K562 (cell line): ENCODE measurements around the gene TMEM63C. TPM values are rescaled to one million over a fixed set of nuclear protein-coding genes. Genes with fewer than 3 reads are reported as not detected.

Experiments
- ATAC-seq: fragments of 200-7000 bp; cut with Tn5 transposase; 3 replicates; pipeline ENCODE4 v1.9.1; 2020; ENCODE audit warnings: moderate library complexity
- BruUV-seq: library from RNA; stranded (reverse); fragments of 400-500 nt; replicated peaks from 2 replicates; lab custom pipeline; 2021; lab: Mats Ljungman, UMichigan
- CTCF ChIA-PET: fragments of 300-600 bp; formaldehyde crosslinking; extraction: SDS; loops from one replicate; lab custom pipeline; 2021; ENCODE audit warnings: low intra/inter-chr PET ratio; lab: Yijun Ruan, JAX
- POLR2A ChIA-PET: fragments of 300-600, 350-650 bp; sonication (Branson Sonifier 250); formaldehyde crosslinking; extraction: SDS; loops from one replicate; lab custom pipeline; 2021; ENCODE audit warnings: antibody characterized with exemption, inconsistent platforms; lab: Yijun Ruan, JAX
- DNase-seq, 4 experiments: peaks; one replicate each; pipeline versions ENCODE4 v3.0.0 to v3.0.0-alpha.2; 2011 to 2018; ENCODE audit warnings: low spot score in 3 of 4, mixed read lengths in 3 of 4; ENCODE audit errors: extremely low read depth in 1 of 4
- FAIRE-seq: peaks from 2 replicates; lab custom pipeline; 2011; peaks lifted over from hg19 to GRCh38; lab: Jason Lieb, UNC
- H2AFZ ChIP-seq: 2 replicates; pipeline ENCODE4 v1.6.0; 2011; ENCODE audit warnings: low read depth, low read length, control low read depth, inconsistent platforms
- H3K27ac ChIP-seq: fragments of 200-600 bp; 3 replicates; pipeline ENCODE4 v1.8.0; 2011; ENCODE audit warnings: low read depth, mild to moderate bottlenecking, control low read depth, inconsistent platforms, low read length, moderate library complexity, mixed read lengths; ENCODE audit errors: extremely low read depth
- H3K27me3 ChIP-seq, 2 experiments: fragments of 300-600 bp in 1 of 2; 2 replicates in 1 of 2; 3 replicates in 1 of 2; pipeline versions ENCODE4 v1.6.0 to v1.8.0; 2011; ENCODE audit warnings: inconsistent platforms in 2 of 2, low read length in 2 of 2, mild to moderate bottlenecking in 1 of 2, mixed read lengths in 1 of 2, moderate library complexity in 1 of 2; ENCODE audit not compliant: control insufficient read depth in 2 of 2, insufficient read depth in 2 of 2
- H3K36me3 ChIP-seq: fragments of 300-600 bp; 3 replicates; pipeline ENCODE4 v1.8.0; 2011; ENCODE audit warnings: mild to moderate bottlenecking, low read length, inconsistent platforms; ENCODE audit not compliant: control insufficient read depth, insufficient read depth
- H3K4me1 ChIP-seq, 2 experiments: fragments of 200-600 bp in 1 of 2; replicated peaks in 1 of 2; 2 replicates in 1 of 2; 3 replicates in 1 of 2; pipeline versions ENCODE4 v1.5.1 to v1.8.0; 2011; ENCODE audit warnings: inconsistent platforms in 2 of 2, low read length in 2 of 2, mild to moderate bottlenecking in 1 of 2, mixed read lengths in 1 of 2, moderate library complexity in 1 of 2; ENCODE audit not compliant: control insufficient read depth in 2 of 2, insufficient read depth in 2 of 2
- H3K4me2 ChIP-seq: 2 replicates; pipeline ENCODE4 v1.6.1; 2011; ENCODE audit warnings: low read length, control low read depth, inconsistent platforms, mixed read lengths; ENCODE audit not compliant: insufficient read depth
- H3K4me3 ChIP-seq: fragments of 200-600 bp; sonication (generic), shearing (Covaris generic); 2 replicates; pipeline ENCODE4 v1.5.1; 2016; ENCODE audit warnings: control low read depth, inconsistent platforms
- H3K79me2 ChIP-seq: fragments of 200-600 bp; 3 replicates; pipeline ENCODE4 v1.8.0; 2011; ENCODE audit warnings: low read length, inconsistent platforms; ENCODE audit not compliant: control insufficient read depth, insufficient read depth
- H3K9ac ChIP-seq, 2 experiments: 2 replicates each; pipeline versions ENCODE4 v1.6.0 to v1.6.1; 2011; ENCODE audit warnings: low read depth in 2 of 2, low read length in 2 of 2, control low read depth in 1 of 2, inconsistent platforms in 1 of 2, mild to moderate bottlenecking in 1 of 2, mixed read lengths in 1 of 2; ENCODE audit not compliant: insufficient read depth in 1 of 2
- H3K9me1 ChIP-seq: one replicate; pipeline ENCODE4 v1.6.0; 2011; ENCODE audit warnings: inconsistent platforms, mild to moderate bottlenecking, low read length, moderate library complexity; ENCODE audit not compliant: control insufficient read depth, insufficient read depth
- H3K9me3 ChIP-seq: replicated peaks from 2 replicates; pipeline ENCODE4 v1.5.1; 2011; ENCODE audit warnings: low read depth, low read length, inconsistent platforms; ENCODE audit not compliant: control insufficient read depth, insufficient read depth
- H4K20me1 ChIP-seq: replicated peaks from 2 replicates; pipeline ENCODE4 v1.6.1; 2011; ENCODE audit warnings: low read length, inconsistent platforms, mixed read lengths; ENCODE audit not compliant: control insufficient read depth, insufficient read depth
- BRF1 ChIP-seq: IDR thresholded peaks from 3 replicates; pipeline ENCODE4 v1.6.1; 2011; ENCODE audit warnings: borderline replicate concordance, mild to moderate bottlenecking; ENCODE audit not compliant: insufficient read length; ENCODE audit errors: extremely low read depth
- MCM7 ChIP-seq, 2 experiments: fragments of 450-650 bp; IDR thresholded peaks; 2 replicates each; pipeline ENCODE4 v1.6.1; 2016 to 2018
- PCBP2 ChIP-seq: fragments of 200-400 bp; formaldehyde crosslinking; IDR thresholded peaks from 2 replicates; pipeline ENCODE4 v1.6.1; 2018; ENCODE audit warnings: low read length, low read depth, mild to moderate bottlenecking, moderate library complexity; ENCODE audit not compliant: poor library complexity, severe bottlenecking
- TAF15 ChIP-seq: fragments of 200-400 bp; formaldehyde crosslinking; IDR thresholded peaks from 2 replicates; pipeline ENCODE4 v1.6.1; 2017; ENCODE audit warnings: mild to moderate bottlenecking, low read depth, low read length, moderate library complexity
- THRAP3 ChIP-seq: fragments of 450-650 bp; IDR thresholded peaks from 2 replicates; pipeline ENCODE4 v1.6.1; 2016; ENCODE audit warnings: mild to moderate bottlenecking, inconsistent platforms, borderline replicate concordance
- ZKSCAN3 ChIP-seq: fragments of 250-450 bp; sonication (Bioruptor Pico); IDR thresholded peaks from 2 replicates; pipeline ENCODE4 v1.4.0; 2020
- ZNF263 ChIP-seq: sonication (generic); formaldehyde crosslinking; IDR thresholded peaks from 2 replicates; pipeline ENCODE4 v1.8.0; 2022; ENCODE audit warnings: mild to moderate bottlenecking, missing genetic modification reagents, borderline replicate concordance
- ZNF3 ChIP-seq: fragments of 250-450 bp; sonication (Bioruptor Pico); IDR thresholded peaks from 2 replicates; pipeline ENCODE4 v1.5.0; 2021; ENCODE audit warnings: mild to moderate bottlenecking, moderate library complexity
- WGBS: fragments of 100-300 bp; shearing (Covaris generic); methylation state at CpG from one replicate; pipeline ENCODE4 v1.1.6; 2016; ENCODE audit warnings: low coverage, mixed read lengths; ENCODE audit not compliant: insufficient coverage; ENCODE audit errors: missing lambda C conversion rate; 5-methylcytosine and 5-hydroxymethylcytosine counted together
- in situ Hi-C: fragments of 300-500 bp; cut with MboI; formaldehyde crosslinking; loops from 4 replicates; pipeline ENCODE4 v1.15.0; 2018; ENCODE audit warnings: inconsistent platforms, mixed read lengths
- intact Hi-C: fragments of 100-400 bp; cut with micrococcal nuclease; formaldehyde crosslinking; loops from 2 replicates; pipeline ENCODE4 v1.14.2; 2022
- polyA plus RNA-seq, 8 experiments: library from polyadenylated mRNA; depleted of rRNA in 4 of 8; stranded (reverse) in 5 of 8; unstranded in 3 of 8; fragments of >200 nt; fragmentation: Nextera tagmentation in 2 of 8; fragmentation: Illumina TruSeq in 1 of 8; extraction: Ambion mirVana in 2 of 8; extraction: Trizol in 1 of 8; gene quantifications; 2 replicates each; pipeline versions ENCODE4 v1.2.1 to v1.2.3, GENCODE V29; 2011 to 2014; ENCODE audit warnings: inconsistent platforms in 1 of 8, missing spikeins in 1 of 8
- total RNA-seq, 7 experiments: library from RNA; depleted of rRNA in 6 of 7; stranded (reverse); fragments of >200 nt in 6 of 7; fragmentation: Illumina TruSeq in 2 of 7; extraction: Trizol in 2 of 7; gene quantifications; 2 replicates each; pipeline versions ENCODE4 v1.2.1 to v1.2.3, GENCODE V29; 2011 to 2021; ENCODE audit warnings: low replicate concordance in 1 of 7
- TF ChIP-seq, protein P1 (sequence below): fragments of 450-650 bp; IDR thresholded peaks from 2 replicates; pipeline ENCODE4 v1.6.1; 2016; ENCODE audit warnings: antibody characterized with exemption
- TF ChIP-seq, protein P2 (sequence below): fragments of 250-450 bp; sonication (Bioruptor Pico); IDR thresholded peaks from 2 replicates; pipeline ENCODE4 v1.9.0; 2021; ENCODE audit warnings: mild to moderate bottlenecking
- TF ChIP-seq, protein P3 (sequence below): fragments of 450-650 bp; IDR thresholded peaks from 2 replicates; pipeline ENCODE4 v1.6.1; 2016; ENCODE audit warnings: mild to moderate bottlenecking, moderate library complexity

Gene TMEM63C
- total and polyA plus RNA-seq, 9 of the 15 experiments (the other 6 are each of a cell fraction or from before 2014, with no cell fraction given) = 0.07 TPM; not detected in 8

DNA sequence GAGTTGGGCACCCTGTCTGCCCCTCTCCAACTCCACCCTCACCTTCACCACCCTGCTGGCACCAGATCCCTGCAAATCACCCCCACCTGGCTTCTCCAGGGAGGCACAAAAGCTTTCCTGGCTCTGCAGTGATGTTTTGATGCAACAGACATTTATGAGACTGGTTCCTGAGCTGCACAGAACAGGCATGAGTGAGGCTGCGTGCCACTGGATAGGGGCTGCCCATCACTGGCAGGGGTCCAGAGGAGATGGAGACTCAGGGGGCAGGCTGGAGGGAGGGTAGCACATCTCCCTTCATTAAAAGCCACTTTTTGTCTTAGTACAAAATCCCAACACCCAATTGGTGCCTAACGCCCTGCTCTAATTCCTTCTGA is 22.7 kb upstream of the TMEM63C start:
- intact Hi-C loops (no loop called here), in situ Hi-C loops (no loop called here)
- no peaks in the 10 kb centered on the region for H3K9me3 ChIP-seq
- H3K27me3 ChIP-seq = peaks cover 0 to 28% of the 10 kb centered on the region in 2 experiments; a peak in 3 of 5 replicates
- H3K4me1 ChIP-seq = peaks cover 2 to 8% of the 10 kb centered on the region in 2 experiments; a peak in 3 of 5 replicates
- no peaks in the 10 kb centered on the region for H3K9me1 ChIP-seq
- ChIA-PET POLR2A (no interaction called here), CTCF (no interaction called here)
- FAIRE-seq (no peak), ATAC-seq (no peak), DNase-seq (no peak)
- no peak overlapping the region for H3K9ac ChIP-seq
- no peak overlapping the region for H3K4me2 ChIP-seq
- BruUV-seq = no TSS peak
- no peaks in the 10 kb centered on the region for H3K36me3 ChIP-seq
- no peaks in the 10 kb centered on the region for H3K79me2 ChIP-seq
- no peaks in the 10 kb centered on the region for H4K20me1 ChIP-seq
- WGBS = 0% methylated on average over 2 of the region's 2 CpGs
- H3K4me3 ChIP-seq = no peak overlapping the region
- no peak overlapping the region for H2AFZ ChIP-seq
- no peak overlapping the region for H3K27ac ChIP-seq
- TF ChIP-seq THRAP3 (no peak), BRF1 (no peak), MCM7 (IDR thresholded peaks at IDR 0.05) (no peak), TAF15 (no peak), ZKSCAN3 (no peak), ZNF263 (no peak), ZNF3 (CRISPR knock-in tag) (no peak), PCBP2 (no peak)
- TF ChIP-seq, protein P1, sequence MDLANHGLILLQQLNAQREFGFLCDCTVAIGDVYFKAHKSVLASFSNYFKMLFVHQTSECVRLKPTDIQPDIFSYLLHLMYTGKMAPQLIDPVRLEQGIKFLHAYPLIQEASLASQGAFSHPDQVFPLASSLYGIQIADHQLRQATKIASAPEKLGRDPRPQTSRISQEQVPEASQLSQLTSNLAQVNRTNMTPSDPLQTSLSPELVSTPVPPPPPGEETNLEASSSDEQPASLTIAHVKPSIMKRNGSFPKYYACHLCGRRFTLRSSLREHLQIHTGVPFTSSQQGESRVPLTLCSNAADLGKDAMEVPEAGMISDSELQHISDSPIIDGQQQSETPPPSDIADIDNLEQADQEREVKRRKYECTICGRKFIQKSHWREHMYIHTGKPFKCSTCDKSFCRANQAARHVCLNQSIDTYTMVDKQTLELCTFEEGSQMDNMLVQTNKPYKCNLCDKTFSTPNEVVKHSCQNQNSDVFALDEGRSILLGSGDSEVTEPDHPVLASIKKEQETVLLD = no peak
- TF ChIP-seq, protein P2, sequence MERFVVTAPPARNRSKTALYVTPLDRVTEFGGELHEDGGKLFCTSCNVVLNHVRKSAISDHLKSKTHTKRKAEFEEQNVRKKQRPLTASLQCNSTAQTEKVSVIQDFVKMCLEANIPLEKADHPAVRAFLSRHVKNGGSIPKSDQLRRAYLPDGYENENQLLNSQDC = no peak
- TF ChIP-seq, protein P3, sequence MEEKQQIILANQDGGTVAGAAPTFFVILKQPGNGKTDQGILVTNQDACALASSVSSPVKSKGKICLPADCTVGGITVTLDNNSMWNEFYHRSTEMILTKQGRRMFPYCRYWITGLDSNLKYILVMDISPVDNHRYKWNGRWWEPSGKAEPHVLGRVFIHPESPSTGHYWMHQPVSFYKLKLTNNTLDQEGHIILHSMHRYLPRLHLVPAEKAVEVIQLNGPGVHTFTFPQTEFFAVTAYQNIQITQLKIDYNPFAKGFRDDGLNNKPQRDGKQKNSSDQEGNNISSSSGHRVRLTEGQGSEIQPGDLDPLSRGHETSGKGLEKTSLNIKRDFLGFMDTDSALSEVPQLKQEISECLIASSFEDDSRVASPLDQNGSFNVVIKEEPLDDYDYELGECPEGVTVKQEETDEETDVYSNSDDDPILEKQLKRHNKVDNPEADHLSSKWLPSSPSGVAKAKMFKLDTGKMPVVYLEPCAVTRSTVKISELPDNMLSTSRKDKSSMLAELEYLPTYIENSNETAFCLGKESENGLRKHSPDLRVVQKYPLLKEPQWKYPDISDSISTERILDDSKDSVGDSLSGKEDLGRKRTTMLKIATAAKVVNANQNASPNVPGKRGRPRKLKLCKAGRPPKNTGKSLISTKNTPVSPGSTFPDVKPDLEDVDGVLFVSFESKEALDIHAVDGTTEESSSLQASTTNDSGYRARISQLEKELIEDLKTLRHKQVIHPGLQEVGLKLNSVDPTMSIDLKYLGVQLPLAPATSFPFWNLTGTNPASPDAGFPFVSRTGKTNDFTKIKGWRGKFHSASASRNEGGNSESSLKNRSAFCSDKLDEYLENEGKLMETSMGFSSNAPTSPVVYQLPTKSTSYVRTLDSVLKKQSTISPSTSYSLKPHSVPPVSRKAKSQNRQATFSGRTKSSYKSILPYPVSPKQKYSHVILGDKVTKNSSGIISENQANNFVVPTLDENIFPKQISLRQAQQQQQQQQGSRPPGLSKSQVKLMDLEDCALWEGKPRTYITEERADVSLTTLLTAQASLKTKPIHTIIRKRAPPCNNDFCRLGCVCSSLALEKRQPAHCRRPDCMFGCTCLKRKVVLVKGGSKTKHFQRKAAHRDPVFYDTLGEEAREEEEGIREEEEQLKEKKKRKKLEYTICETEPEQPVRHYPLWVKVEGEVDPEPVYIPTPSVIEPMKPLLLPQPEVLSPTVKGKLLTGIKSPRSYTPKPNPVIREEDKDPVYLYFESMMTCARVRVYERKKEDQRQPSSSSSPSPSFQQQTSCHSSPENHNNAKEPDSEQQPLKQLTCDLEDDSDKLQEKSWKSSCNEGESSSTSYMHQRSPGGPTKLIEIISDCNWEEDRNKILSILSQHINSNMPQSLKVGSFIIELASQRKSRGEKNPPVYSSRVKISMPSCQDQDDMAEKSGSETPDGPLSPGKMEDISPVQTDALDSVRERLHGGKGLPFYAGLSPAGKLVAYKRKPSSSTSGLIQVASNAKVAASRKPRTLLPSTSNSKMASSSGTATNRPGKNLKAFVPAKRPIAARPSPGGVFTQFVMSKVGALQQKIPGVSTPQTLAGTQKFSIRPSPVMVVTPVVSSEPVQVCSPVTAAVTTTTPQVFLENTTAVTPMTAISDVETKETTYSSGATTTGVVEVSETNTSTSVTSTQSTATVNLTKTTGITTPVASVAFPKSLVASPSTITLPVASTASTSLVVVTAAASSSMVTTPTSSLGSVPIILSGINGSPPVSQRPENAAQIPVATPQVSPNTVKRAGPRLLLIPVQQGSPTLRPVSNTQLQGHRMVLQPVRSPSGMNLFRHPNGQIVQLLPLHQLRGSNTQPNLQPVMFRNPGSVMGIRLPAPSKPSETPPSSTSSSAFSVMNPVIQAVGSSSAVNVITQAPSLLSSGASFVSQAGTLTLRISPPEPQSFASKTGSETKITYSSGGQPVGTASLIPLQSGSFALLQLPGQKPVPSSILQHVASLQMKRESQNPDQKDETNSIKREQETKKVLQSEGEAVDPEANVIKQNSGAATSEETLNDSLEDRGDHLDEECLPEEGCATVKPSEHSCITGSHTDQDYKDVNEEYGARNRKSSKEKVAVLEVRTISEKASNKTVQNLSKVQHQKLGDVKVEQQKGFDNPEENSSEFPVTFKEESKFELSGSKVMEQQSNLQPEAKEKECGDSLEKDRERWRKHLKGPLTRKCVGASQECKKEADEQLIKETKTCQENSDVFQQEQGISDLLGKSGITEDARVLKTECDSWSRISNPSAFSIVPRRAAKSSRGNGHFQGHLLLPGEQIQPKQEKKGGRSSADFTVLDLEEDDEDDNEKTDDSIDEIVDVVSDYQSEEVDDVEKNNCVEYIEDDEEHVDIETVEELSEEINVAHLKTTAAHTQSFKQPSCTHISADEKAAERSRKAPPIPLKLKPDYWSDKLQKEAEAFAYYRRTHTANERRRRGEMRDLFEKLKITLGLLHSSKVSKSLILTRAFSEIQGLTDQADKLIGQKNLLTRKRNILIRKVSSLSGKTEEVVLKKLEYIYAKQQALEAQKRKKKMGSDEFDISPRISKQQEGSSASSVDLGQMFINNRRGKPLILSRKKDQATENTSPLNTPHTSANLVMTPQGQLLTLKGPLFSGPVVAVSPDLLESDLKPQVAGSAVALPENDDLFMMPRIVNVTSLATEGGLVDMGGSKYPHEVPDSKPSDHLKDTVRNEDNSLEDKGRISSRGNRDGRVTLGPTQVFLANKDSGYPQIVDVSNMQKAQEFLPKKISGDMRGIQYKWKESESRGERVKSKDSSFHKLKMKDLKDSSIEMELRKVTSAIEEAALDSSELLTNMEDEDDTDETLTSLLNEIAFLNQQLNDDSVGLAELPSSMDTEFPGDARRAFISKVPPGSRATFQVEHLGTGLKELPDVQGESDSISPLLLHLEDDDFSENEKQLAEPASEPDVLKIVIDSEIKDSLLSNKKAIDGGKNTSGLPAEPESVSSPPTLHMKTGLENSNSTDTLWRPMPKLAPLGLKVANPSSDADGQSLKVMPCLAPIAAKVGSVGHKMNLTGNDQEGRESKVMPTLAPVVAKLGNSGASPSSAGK = no peak
